KMS-11 (cell line): ENCODE results near the gene GET4.

Experiments used
- H2AFZ ChIP-seq: fragments of 200-600 bp; sonication (generic); 2 replicates; pipeline ENCODE4 v1.6.1; 2016; ENCODE audit warnings: antibody characterized with exemption, mixed run types, low read depth
- H3K27ac ChIP-seq: fragments of 200-600 bp; sonication (generic); 2 replicates; pipeline ENCODE4 v1.6.1; 2016; ENCODE audit warnings: mild to moderate bottlenecking, mixed run types
- H3K27me3 ChIP-seq: fragments of 200-600 bp; sonication (generic); 2 replicates; pipeline ENCODE4 v1.6.1; 2017; ENCODE audit warnings: mild to moderate bottlenecking, low read depth, mixed run types, moderate library complexity; ENCODE audit not compliant: insufficient read depth
- H3K36me3 ChIP-seq: fragments of 200-600 bp; sonication (generic); 2 replicates; pipeline ENCODE4 v1.6.1; 2017; ENCODE audit warnings: mild to moderate bottlenecking, mixed run types; ENCODE audit not compliant: insufficient read depth
- H3K4me1 ChIP-seq: fragments of 200-600 bp; sonication (generic); 2 replicates; pipeline ENCODE4 v1.6.1; 2016; ENCODE audit warnings: mild to moderate bottlenecking, low read depth, mixed run types; ENCODE audit not compliant: poor library complexity, severe bottlenecking
- H3K4me2 ChIP-seq: fragments of 200-600 bp; sonication (generic); 2 replicates; pipeline ENCODE4 v1.7.0; 2016; ENCODE audit warnings: mild to moderate bottlenecking, mixed run types
- H3K4me3 ChIP-seq: fragments of 200-600 bp; sonication (generic); IDR thresholded peaks from 2 replicates; pipeline ENCODE4 v1.6.1; 2017; ENCODE audit warnings: low read depth, low read length, mixed read lengths; ENCODE audit not compliant: insufficient read depth
- H3K79me2 ChIP-seq: fragments of 200-600 bp; sonication (generic); 2 replicates; pipeline ENCODE4 v1.6.1; 2016; ENCODE audit warnings: low read depth, mixed run types; ENCODE audit not compliant: insufficient read depth
- H3K9ac ChIP-seq: fragments of 200-600 bp; sonication (generic); 2 replicates; pipeline ENCODE4 v1.6.1; 2016; ENCODE audit warnings: mild to moderate bottlenecking, mixed run types
- H4K20me1 ChIP-seq: fragments of 200-600 bp; sonication (generic); 2 replicates; pipeline ENCODE4 v1.6.1; 2016; ENCODE audit warnings: mild to moderate bottlenecking, mixed run types; ENCODE audit not compliant: insufficient read depth
- CTCF ChIP-seq: fragments of 200-600 bp; sonication (generic); conservative IDR thresholded peaks from 2 replicates; pipeline ENCODE4 v1.6.1; 2017; ENCODE audit warnings: low read depth, mild to moderate bottlenecking, antibody characterized with exemption, low read length, moderate library complexity, mixed read lengths

The GET4 gene

GRCh38 chr7:887488-887820, 11.1 kb downstream of the GET4 start:
- no peaks in the 10 kb centered on the region for H3K36me3 ChIP-seq
- no peaks in the 10 kb centered on the region for H3K27me3 ChIP-seq
- no peak overlapping the region for H2AFZ ChIP-seq
- peaks cover 36% of the 10 kb centered on the region for H3K79me2 ChIP-seq
- no peak for TF ChIP-seq CTCF
- no peaks in the 10 kb centered on the region for H3K4me1 ChIP-seq
- H3K9ac ChIP-seq = no peak overlapping the region
- no peak overlapping the region for H3K4me2 ChIP-seq
- H3K4me3 ChIP-seq = no peak overlapping the region
- H4K20me1 ChIP-seq = no peaks in the 10 kb centered on the region
- no peak overlapping the region for H3K27ac ChIP-seq

GRCh38 chr7:888081-889024, 12.0 kb downstream of the GET4 start:
- TF ChIP-seq CTCF = no peak
- Histone ChIP-seq H3K36me3 (no peaks in the 10 kb centered on the region), H4K20me1 (no peaks in the 10 kb centered on the region), H3K27ac (no peak overlapping the region), H3K79me2 (peaks cover 28% of the 10 kb centered on the region), H3K4me2 (no peak overlapping the region), H3K4me1 (no peaks in the 10 kb centered on the region), H3K27me3 (no peaks in the 10 kb centered on the region), H2AFZ (no peak overlapping the region), H3K9ac (no peak overlapping the region), H3K4me3 (no peak overlapping the region)

- Histone ChIP-seq H3K9ac (no peak overlapping the region), H3K27me3 (no peaks in the 10 kb centered on the region), H3K27ac (no peak overlapping the region), H3K79me2 (peaks cover 21% of the 10 kb centered on the region; the same call in 1 of the 2 replicates), H3K4me2 (no peak overlapping the region), H2AFZ (no peak overlapping the region), H3K4me3 (no peak overlapping the region), H3K36me3 (no peaks in the 10 kb centered on the region), H4K20me1 (no peaks in the 10 kb centered on the region), H3K4me1 (no peaks in the 10 kb centered on the region)
- no peak for TF ChIP-seq CTCF
Measured at GRCh38 chr7:889025-889390, 12.7 kb downstream of the GET4 start.

- Histone ChIP-seq H3K27ac (no peak overlapping the region), H3K4me3 (no peak overlapping the region), H4K20me1 (no peaks in the 10 kb centered on the region), H3K4me2 (no peak overlapping the region), H3K36me3 (no peaks in the 10 kb centered on the region), H3K4me1 (no peaks in the 10 kb centered on the region), H2AFZ (no peak overlapping the region), H3K27me3 (no peaks in the 10 kb centered on the region), H3K79me2 (peaks cover 18% of the 10 kb centered on the region; the same call in 1 of the 2 replicates), H3K9ac (no peak overlapping the region)
- no peak for TF ChIP-seq CTCF
Measured at GRCh38 chr7:889391-889790, 13.0 kb downstream of the GET4 start.
